Right atrium auricular region (tissue), 2 donors: ENCODE results near the gene RAP2B. TPM values are rescaled to one million over a fixed set of nuclear protein-coding genes. Genes with fewer than 3 reads are reported as not detected.

Source experiments
- DNase-seq: peaks from one replicate; pipeline ENCODE4 v3.0.0-alpha.2; 2019; ENCODE audit warnings: low spot score
- H3K27ac ChIP-seq, 2 donors: fragments of 200-600 bp; sonication (generic); 1 replicate in 1 of 2; 2 replicates in 1 of 2; pipeline ENCODE4 v1.5.1; 2016 to 2019
- H3K27me3 ChIP-seq, 2 donors: fragments of 200-600 bp; sonication (generic); one replicate each; pipeline versions ENCODE4 v1.5.1 to v1.6.0; 2017 to 2019
- H3K36me3 ChIP-seq: fragments of 200-600 bp; sonication (generic); one replicate; pipeline ENCODE4 v1.5.1; 2016
- H3K4me1 ChIP-seq, 2 donors: fragments of 200-600 bp; sonication (generic); one replicate each; pipeline versions ENCODE4 v1.5.1 to v1.6.0; 2017 to 2019
- H3K4me3 ChIP-seq, 2 donors: fragments of 200-600 bp; sonication (generic); 1 replicate in 1 of 2; 2 replicates in 1 of 2; pipeline ENCODE4 v1.5.1; 2017 to 2019; ENCODE audit warnings: mild to moderate bottlenecking in 1 of 2, moderate library complexity in 1 of 2
- H3K9me3 ChIP-seq, 2 donors: fragments of 200-600 bp; sonication (generic); one replicate each; pipeline ENCODE4 v1.5.1; 2019
- CTCF ChIP-seq, 2 donors: fragments of 200-600 bp; sonication (generic); IDR thresholded peaks; one replicate each; pipeline ENCODE4 v1.5.1; 2019; ENCODE audit warnings: antibody characterized with exemption in 2 of 2
- total RNA-seq, 2 donors: library from RNA; depleted of rRNA; stranded (reverse); fragments of >200 nt; gene quantifications; one replicate each; pipeline ENCODE4 v1.1.0, GENCODE V29; 2016

RAP2B gene
- total RNA-seq, 2 donors from 2014 or later = 3.3 to 4.9 TPM

DNA sequence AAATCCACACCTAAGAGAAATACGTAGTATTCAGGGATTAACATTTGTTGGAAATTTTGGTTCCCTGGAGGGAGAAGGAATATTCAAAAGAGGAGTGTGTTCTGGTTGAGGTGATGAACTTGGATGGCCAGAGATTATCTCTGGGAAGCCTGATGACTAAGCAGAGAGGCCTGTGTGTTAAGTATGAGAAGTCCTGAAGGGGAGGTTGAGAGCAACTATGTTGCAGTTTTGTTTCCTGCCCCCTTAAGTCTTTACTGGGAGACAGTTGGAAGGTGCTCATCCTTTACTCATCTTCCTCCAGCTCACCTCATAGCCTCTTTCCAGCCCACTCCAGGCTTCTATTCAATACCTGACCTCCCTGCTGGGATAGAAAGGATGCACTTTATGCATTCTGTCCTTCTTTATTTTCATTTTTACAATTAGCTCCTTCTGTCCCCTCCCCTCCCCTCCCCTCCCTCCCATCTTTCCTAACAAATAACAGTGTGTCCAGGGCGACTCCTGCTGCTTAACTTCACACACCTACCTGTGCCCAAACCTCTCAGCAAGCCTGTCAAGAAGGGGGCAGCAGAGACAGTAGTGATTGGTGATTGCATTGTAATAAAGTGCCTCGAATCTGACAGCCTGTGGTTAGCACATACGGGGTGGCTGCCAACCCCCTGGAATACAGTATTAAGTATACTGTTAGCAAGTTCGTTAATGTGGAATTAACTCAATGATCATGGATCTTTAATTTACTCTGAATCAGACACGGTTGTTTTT is 11.9 kb downstream of the RAP2B start:
- Histone ChIP-seq H3K4me1 (no peaks in the 10 kb centered on the region), H3K36me3 (no peaks in the 10 kb centered on the region), H3K4me3 (no peak overlapping the region), H3K27ac (no peak overlapping the region), H3K27me3 (no peaks in the 10 kb centered on the region), H3K9me3 (peaks cover 0 to 3% of the 10 kb centered on the region in 2 donors)
- no peak for DNase-seq
- no peak for TF ChIP-seq CTCF (IDR thresholded peaks at IDR 0.05)

- H3K27me3 ChIP-seq = no peaks in the 10 kb centered on the region
- no peak for TF ChIP-seq CTCF (IDR thresholded peaks at IDR 0.05)
- no peak overlapping the region for H3K4me3 ChIP-seq
- no peak overlapping the region for H3K27ac ChIP-seq
- no peaks in the 10 kb centered on the region for H3K36me3 ChIP-seq
- H3K9me3 ChIP-seq = peaks cover 0 to 3% of the 10 kb centered on the region in 2 donors
- no peaks in the 10 kb centered on the region for H3K4me1 ChIP-seq
- DNase-seq = no peak
Observed at GRCh38 chr3:153176197-153176596, 14.2 kb downstream of the RAP2B start.

- Histone ChIP-seq H3K36me3 (no peaks in the 10 kb centered on the region), H3K9me3 (peaks cover 0 to 3% of the 10 kb centered on the region in 2 donors), H3K27ac (no peak overlapping the region), H3K27me3 (no peaks in the 10 kb centered on the region), H3K4me3 (no peak overlapping the region), H3K4me1 (no peaks in the 10 kb centered on the region)
- no peak for DNase-seq
- no peak for TF ChIP-seq CTCF (IDR thresholded peaks at IDR 0.05)
Observed at GRCh38 chr3:153180860-153181372, 18.9 kb downstream of the RAP2B start.

GRCh38 chr3:153182501-153183293 is 20.7 kb downstream of the RAP2B start:
- Histone ChIP-seq H3K9me3 (no peaks in the 10 kb centered on the region), H3K27me3 (no peaks in the 10 kb centered on the region), H3K4me1 (no peaks in the 10 kb centered on the region), H3K4me3 (no peak overlapping the region), H3K27ac (no peak overlapping the region), H3K36me3 (no peaks in the 10 kb centered on the region)
- TF ChIP-seq CTCF (IDR thresholded peaks at IDR 0.05) = no peak
- DNase-seq = no peak

DNA sequence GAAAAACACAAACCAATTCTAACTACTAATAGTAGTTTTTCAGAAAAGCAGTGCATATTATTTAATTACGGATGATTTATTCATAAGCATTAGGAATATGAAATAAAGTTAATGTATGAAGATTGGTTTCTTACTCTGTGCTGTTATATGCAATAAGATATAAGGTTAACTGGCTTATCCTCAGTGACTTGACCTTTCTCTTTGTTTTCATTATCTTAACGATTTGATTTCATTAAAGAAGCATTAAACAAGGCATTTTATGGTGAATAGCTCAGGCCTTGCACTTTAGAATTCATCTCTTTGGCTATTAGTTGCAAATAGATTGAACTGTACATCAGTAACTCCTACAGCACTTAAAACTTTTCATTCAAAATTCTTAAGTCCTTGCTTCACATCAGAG is 28.9 kb downstream of the RAP2B start:
- Histone ChIP-seq H3K4me1 (no peaks in the 10 kb centered on the region), H3K9me3 (no peaks in the 10 kb centered on the region), H3K4me3 (no peak overlapping the region), H3K36me3 (no peaks in the 10 kb centered on the region), H3K27me3 (no peaks in the 10 kb centered on the region), H3K27ac (no peak overlapping the region)
- DNase-seq = no peak
- TF ChIP-seq CTCF (IDR thresholded peaks at IDR 0.05) = no peak
